GM12891 (cell line): Measurements from ENCODE around the gene LOXL4.

ENCODE experiments used
- PAX5 ChIP-seq: IDR thresholded peaks from 2 replicates; pipeline ENCODE4 v1.6.1; 2011; ENCODE audit warnings: low read length, moderate library complexity, mild to moderate bottlenecking; ENCODE audit not compliant: insufficient read depth, severe bottlenecking
- POLR2A ChIP-seq: IDR thresholded peaks from 2 replicates; pipeline ENCODE4 v1.6.1; 2011; ENCODE audit warnings: low read depth, low read length, control low read depth
- POLR2AphosphoS5 ChIP-seq: IDR thresholded peaks from 2 replicates; pipeline ENCODE4 v1.6.1; 2011; ENCODE audit warnings: low read depth, low read length, control low read depth
- POU2F2 ChIP-seq: IDR thresholded peaks from 2 replicates; pipeline ENCODE4 v1.6.1; 2011; ENCODE audit warnings: low read depth, mild to moderate bottlenecking, control low read depth, low read length, moderate library complexity
- SPI1 ChIP-seq: IDR thresholded peaks from 2 replicates; pipeline ENCODE4 v1.6.1; 2011; ENCODE audit warnings: low read depth, low read length, control low read depth
- TAF1 ChIP-seq: IDR thresholded peaks from 2 replicates; pipeline ENCODE4 v1.6.1; 2011; ENCODE audit warnings: low read depth, low read length, control low read depth

DNA sequence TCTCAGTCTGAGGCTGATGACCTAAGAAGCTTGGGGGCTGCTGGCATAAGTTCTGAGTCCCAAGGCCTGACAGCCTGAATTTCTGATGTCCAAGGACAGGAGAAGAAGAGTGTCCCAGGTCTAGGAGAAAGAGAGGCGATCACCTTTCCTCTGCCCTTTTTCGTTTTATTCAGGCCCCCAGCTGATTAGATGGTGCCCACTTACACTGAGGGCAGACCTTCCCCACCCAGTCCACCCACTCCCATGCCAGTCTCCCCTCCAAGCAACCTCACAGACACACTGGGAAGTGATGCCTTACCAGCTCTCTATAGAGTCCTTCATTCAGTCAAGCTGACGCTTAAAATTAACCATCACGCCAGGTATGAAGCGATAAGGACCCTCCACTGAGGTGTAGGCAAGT is 19.3 kb upstream of the LOXL4 start:
- TF ChIP-seq POLR2A: no peak
- no peak for TF ChIP-seq POLR2AphosphoS5
- TF ChIP-seq TAF1: no peak
- TF ChIP-seq PAX5: no peak
- no peak for TF ChIP-seq SPI1
- no peak for TF ChIP-seq POU2F2
